ENCODE results near the gene MEGF11.

- TF ChIP-seq POLR2A (IDR thresholded peaks at IDR 0.05) (no peak), CTCF (IDR thresholded peaks at IDR 0.05) (no peak)
Measured at GRCh38 chr15:66254089-66254950, 770 bp upstream of the MEGF11 start.
